ENCODE results near the gene UEVLD. TPM values are rescaled to one million over a fixed set of nuclear protein-coding genes. Genes with fewer than 3 reads are reported as not detected.

Gene UEVLD
- total and polyA plus RNA-seq, 4 donors = 5.7 to 15.5 (median 6.7) TPM

DNA sequence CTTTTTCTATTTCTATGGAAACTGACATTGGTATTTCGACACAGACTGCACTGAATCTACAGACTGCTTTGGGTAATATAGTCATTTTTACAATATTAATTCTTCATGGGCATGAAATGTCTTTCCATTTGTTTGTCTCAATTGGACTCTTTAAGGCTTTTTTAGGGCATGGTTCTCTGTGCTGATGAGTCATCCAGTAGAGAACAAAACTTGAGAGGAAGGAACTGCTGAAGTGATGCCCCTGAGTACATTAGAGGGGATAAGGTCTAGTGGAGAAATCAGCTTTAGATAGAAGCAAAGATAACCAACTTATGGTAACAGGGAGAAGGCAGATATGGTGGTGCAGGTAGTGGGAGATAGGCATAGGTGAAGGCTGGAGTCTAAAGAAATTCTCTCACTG lies 86.9 kb downstream of the UEVLD start:
- no peak for DNase-seq (ENCODE audit: low spot score)
- Histone ChIP-seq H3K27ac (ENCODE audit: low read depth in 1 of 2, low read length in 2 of 2) (no peak overlapping the region), H3K4me3 (ENCODE audit: low read depth in 1 of 3, low read length in 3 of 3) (no peak overlapping the region), H3K36me3 (ENCODE audit: control insufficient read depth in 4 of 4, insufficient read depth in 3 of 4, low read depth in 1 of 4, low read length in 3 of 4) (peaks cover 8 to 54% (median 32%) of the 10 kb centered on the region in 4 donors), H3K9me3 (ENCODE audit: control insufficient read depth in 4 of 4, low read length in 3 of 4) (no peaks in the 10 kb centered on the region), H3K4me1 (ENCODE audit: control insufficient read depth in 4 of 4, insufficient read depth in 4 of 4, low read length in 3 of 4) (no peaks in the 10 kb centered on the region), H3K9ac (ENCODE audit: low read depth in 1 of 2, low read length in 2 of 2) (no peak overlapping the region), H3K27me3 (ENCODE audit: control insufficient read depth in 4 of 4, insufficient read depth in 4 of 4, low read length in 3 of 4) (no peaks in the 10 kb centered on the region)
- 93% methylated on average over 1 of the region's 1 CpG for WGBS
- TF ChIP-seq, protein P1, sequence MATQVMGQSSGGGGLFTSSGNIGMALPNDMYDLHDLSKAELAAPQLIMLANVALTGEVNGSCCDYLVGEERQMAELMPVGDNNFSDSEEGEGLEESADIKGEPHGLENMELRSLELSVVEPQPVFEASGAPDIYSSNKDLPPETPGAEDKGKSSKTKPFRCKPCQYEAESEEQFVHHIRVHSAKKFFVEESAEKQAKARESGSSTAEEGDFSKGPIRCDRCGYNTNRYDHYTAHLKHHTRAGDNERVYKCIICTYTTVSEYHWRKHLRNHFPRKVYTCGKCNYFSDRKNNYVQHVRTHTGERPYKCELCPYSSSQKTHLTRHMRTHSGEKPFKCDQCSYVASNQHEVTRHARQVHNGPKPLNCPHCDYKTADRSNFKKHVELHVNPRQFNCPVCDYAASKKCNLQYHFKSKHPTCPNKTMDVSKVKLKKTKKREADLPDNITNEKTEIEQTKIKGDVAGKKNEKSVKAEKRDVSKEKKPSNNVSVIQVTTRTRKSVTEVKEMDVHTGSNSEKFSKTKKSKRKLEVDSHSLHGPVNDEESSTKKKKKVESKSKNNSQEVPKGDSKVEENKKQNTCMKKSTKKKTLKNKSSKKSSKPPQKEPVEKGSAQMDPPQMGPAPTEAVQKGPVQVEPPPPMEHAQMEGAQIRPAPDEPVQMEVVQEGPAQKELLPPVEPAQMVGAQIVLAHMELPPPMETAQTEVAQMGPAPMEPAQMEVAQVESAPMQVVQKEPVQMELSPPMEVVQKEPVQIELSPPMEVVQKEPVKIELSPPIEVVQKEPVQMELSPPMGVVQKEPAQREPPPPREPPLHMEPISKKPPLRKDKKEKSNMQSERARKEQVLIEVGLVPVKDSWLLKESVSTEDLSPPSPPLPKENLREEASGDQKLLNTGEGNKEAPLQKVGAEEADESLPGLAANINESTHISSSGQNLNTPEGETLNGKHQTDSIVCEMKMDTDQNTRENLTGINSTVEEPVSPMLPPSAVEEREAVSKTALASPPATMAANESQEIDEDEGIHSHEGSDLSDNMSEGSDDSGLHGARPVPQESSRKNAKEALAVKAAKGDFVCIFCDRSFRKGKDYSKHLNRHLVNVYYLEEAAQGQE (IDR thresholded peaks at IDR 0.05) = no peak
- TF ChIP-seq EGR1 (IDR thresholded peaks at IDR 0.05; ENCODE audit: low read depth in 2 of 2) = no peak

DNA sequence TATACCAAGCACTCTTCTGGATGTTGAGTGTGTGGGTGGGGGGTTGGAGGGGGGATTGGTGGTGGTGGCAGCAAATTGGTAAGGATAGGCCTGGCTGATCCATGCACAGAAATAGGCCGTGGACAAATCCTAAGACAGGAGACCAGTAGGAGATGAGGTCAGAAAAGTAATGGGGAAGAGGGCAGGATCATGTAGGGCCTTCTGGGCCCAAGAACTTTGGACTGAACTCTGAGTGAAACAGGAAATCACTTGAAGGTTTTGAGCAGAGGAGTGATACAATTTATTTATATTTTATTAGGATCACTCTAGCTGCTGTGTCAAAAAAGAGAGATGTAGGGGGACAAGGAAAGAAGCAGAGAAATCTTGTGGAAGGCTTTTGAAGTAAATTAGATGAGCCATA lies 90.5 kb downstream of the UEVLD start:
- WGBS = 96% methylated on average over 1 of the region's 1 CpG
- H3K27ac ChIP-seq (ENCODE audit: low read depth in 1 of 2, low read length in 2 of 2) = no peak overlapping the region

DNA sequence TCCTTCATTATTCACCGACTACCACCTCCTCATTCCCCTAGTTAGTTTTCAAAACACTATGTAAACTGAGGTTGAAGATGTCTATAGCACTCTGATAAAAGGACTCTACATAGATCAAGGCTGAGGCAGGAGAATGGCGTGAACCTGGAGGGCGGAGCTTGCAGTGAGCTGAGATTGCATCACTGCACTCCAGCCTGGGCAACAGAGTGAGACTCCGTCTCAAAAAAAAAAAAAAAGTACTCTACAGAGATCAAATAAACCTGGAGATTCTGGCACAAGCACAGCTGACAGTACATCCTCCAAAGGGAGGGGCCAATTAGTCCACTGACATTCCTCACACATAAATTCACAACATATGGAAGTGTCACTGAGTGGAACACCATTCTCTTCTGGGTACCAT lies 92.8 kb downstream of the UEVLD start:
- no peaks in the 10 kb centered on the region for H3K27me3 ChIP-seq (ENCODE audit: control insufficient read depth in 4 of 4, insufficient read depth in 4 of 4, low read length in 3 of 4)
- H3K4me1 ChIP-seq (ENCODE audit: control insufficient read depth in 4 of 4, insufficient read depth in 4 of 4, low read length in 3 of 4) = no peaks in the 10 kb centered on the region
- 77% methylated on average over 4 of the region's 4 CpGs for WGBS
- no peaks in the 10 kb centered on the region for H3K9me3 ChIP-seq (ENCODE audit: control insufficient read depth in 4 of 4, low read length in 3 of 4)
- H3K4me3 ChIP-seq (ENCODE audit: low read depth in 1 of 3, low read length in 3 of 3) = no peak overlapping the region
- H3K9ac ChIP-seq (ENCODE audit: low read depth in 1 of 2, low read length in 2 of 2) = no peak overlapping the region
- no peak overlapping the region for H3K27ac ChIP-seq (ENCODE audit: low read depth in 1 of 2, low read length in 2 of 2)
- H3K36me3 ChIP-seq (ENCODE audit: control insufficient read depth in 4 of 4, insufficient read depth in 3 of 4, low read depth in 1 of 4, low read length in 3 of 4) = peaks cover 0 to 37% (median 23%) of the 10 kb centered on the region in 4 donors
- no peak for DNase-seq (ENCODE audit: low spot score)
- TF ChIP-seq RXRA (IDR thresholded peaks at IDR 0.05) (no peak), EGR1 (IDR thresholded peaks at IDR 0.05; ENCODE audit: low read depth in 2 of 2) (no peak), FOXA2 (IDR thresholded peaks at IDR 0.05) (no peak), RAD21 (IDR thresholded peaks at IDR 0.05) (no peak), FOXA1 (IDR thresholded peaks at IDR 0.05) (no peak), HNF4A (conservative IDR thresholded peaks at IDR 0.05) (no peak), JUND (IDR thresholded peaks at IDR 0.05) (no peak), YY1 (IDR thresholded peaks at IDR 0.05) (no peak), GABPA (IDR thresholded peaks at IDR 0.05 in 1 of 2, conservative IDR thresholded peaks at IDR 0.05 in 1 of 2) (no peak), SP1 (IDR thresholded peaks at IDR 0.05) (no peak), NR2F2 (IDR thresholded peaks at IDR 0.05) (no peak)
- TF ChIP-seq, protein P2, sequence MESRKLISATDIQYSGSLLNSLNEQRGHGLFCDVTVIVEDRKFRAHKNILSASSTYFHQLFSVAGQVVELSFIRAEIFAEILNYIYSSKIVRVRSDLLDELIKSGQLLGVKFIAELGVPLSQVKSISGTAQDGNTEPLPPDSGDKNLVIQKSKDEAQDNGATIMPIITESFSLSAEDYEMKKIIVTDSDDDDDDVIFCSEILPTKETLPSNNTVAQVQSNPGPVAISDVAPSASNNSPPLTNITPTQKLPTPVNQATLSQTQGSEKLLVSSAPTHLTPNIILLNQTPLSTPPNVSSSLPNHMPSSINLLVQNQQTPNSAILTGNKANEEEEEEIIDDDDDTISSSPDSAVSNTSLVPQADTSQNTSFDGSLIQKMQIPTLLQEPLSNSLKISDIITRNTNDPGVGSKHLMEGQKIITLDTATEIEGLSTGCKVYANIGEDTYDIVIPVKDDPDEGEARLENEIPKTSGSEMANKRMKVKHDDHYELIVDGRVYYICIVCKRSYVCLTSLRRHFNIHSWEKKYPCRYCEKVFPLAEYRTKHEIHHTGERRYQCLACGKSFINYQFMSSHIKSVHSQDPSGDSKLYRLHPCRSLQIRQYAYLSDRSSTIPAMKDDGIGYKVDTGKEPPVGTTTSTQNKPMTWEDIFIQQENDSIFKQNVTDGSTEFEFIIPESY (IDR thresholded peaks at IDR 0.05) = no peak
- TF ChIP-seq, protein P3, sequence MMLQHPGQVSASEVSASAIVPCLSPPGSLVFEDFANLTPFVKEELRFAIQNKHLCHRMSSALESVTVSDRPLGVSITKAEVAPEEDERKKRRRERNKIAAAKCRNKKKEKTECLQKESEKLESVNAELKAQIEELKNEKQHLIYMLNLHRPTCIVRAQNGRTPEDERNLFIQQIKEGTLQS (IDR thresholded peaks at IDR 0.05) = no peak
- TF ChIP-seq, protein P1 (IDR thresholded peaks at IDR 0.05) = no peak
- TF ChIP-seq, protein P4, sequence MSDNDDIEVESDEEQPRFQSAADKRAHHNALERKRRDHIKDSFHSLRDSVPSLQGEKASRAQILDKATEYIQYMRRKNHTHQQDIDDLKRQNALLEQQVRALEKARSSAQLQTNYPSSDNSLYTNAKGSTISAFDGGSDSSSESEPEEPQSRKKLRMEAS (IDR thresholded peaks at IDR 0.05) = no peak

More for the DNA sequence above, 90.5 kb downstream of the UEVLD start:
- TF ChIP-seq, protein P2 (IDR thresholded peaks at IDR 0.05) = no peak
- no peak for TF ChIP-seq JUND (IDR thresholded peaks at IDR 0.05)
- no peak overlapping the region for H3K4me3 ChIP-seq (ENCODE audit: low read depth in 1 of 3, low read length in 3 of 3)
- H3K9ac ChIP-seq (ENCODE audit: low read depth in 1 of 2, low read length in 2 of 2) = no peak overlapping the region
- H3K4me1 ChIP-seq (ENCODE audit: control insufficient read depth in 4 of 4, insufficient read depth in 4 of 4, low read length in 3 of 4) = no peaks in the 10 kb centered on the region
- H3K9me3 ChIP-seq (ENCODE audit: control insufficient read depth in 4 of 4, low read length in 3 of 4) = no peaks in the 10 kb centered on the region
- H3K36me3 ChIP-seq (ENCODE audit: control insufficient read depth in 4 of 4, insufficient read depth in 3 of 4, low read depth in 1 of 4, low read length in 3 of 4) = peaks cover 4 to 44% (median 30%) of the 10 kb centered on the region in 4 donors
- H3K27me3 ChIP-seq (ENCODE audit: control insufficient read depth in 4 of 4, insufficient read depth in 4 of 4, low read length in 3 of 4) = no peaks in the 10 kb centered on the region
- DNase-seq (ENCODE audit: low spot score) = no peak
